Osteocyte (in vitro differentiated cells): ENCODE data around the gene ANK2. TPM values are rescaled to one million over a fixed set of nuclear protein-coding genes. Genes with fewer than 3 reads are reported as not detected.

Experiments
- DNase-seq: peaks from one replicate; pipeline ENCODE4 v3.0.0; 2021; ENCODE audit warnings: mixed read lengths; ENCODE audit not compliant: unreplicated experiment; ENCODE audit errors: extremely low spot score
- H3K27ac Mint-ChIP-seq: one replicate; pipeline ENCODE4 v1.8.0; 2021; ENCODE audit warnings: mild to moderate bottlenecking, mixed read lengths; ENCODE audit not compliant: unreplicated experiment
- H3K27me3 Mint-ChIP-seq: one replicate; pipeline ENCODE4 v1.8.0; 2021; ENCODE audit warnings: mixed read lengths; ENCODE audit not compliant: unreplicated experiment
- H3K36me3 Mint-ChIP-seq: one replicate; pipeline ENCODE4 v1.8.0; 2021; ENCODE audit warnings: mixed read lengths; ENCODE audit not compliant: unreplicated experiment
- H3K4me1 Mint-ChIP-seq: one replicate; pipeline ENCODE4 v1.8.0; 2021; ENCODE audit warnings: mixed read lengths; ENCODE audit not compliant: unreplicated experiment
- H3K4me3 Mint-ChIP-seq: one replicate; pipeline ENCODE4 v1.8.0; 2021; ENCODE audit warnings: mild to moderate bottlenecking, moderate library complexity, mixed read lengths; ENCODE audit not compliant: unreplicated experiment
- H3K9me3 Mint-ChIP-seq: one replicate; pipeline ENCODE4 v1.8.0; 2021; ENCODE audit warnings: mixed read lengths; ENCODE audit not compliant: unreplicated experiment
- total RNA-seq: library from RNA; stranded (reverse); gene quantifications from 2 replicates; pipeline ENCODE4 v1.2.1, GENCODE V29; 2021
- TF ChIP-seq, protein P1 (sequence below): fragments of 200-600 bp; sonication (generic); IDR thresholded peaks from 2 replicates; pipeline ENCODE4 v1.5.0; 2021; ENCODE audit warnings: antibody characterized with exemption, mild to moderate bottlenecking, moderate library complexity

The ANK2 gene
- total RNA-seq, 1 donor from 2014 or later: 17.2 TPM

DNA sequence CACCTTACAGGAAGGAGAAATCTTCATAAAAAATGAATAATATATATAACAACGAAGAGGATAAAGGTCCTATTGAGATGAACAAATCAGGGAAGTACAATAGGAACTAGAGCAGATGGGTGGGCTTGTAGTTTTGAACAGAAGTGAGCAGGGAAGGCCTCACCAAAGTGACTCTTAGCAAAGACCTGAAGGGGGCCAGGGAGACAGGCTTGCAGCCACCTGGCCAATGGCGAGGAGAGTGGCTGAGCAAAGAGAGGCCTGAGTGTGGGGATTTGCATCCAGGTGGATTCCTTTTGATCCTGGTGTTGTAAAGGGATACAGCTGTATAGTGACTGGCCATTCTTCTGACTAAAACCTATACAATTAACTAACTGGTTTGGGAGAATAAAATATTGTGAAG lies 358.0 kb downstream of the ANK2 start:
- Mint-ChIP-seq H3K4me1 (no peaks in the 10 kb centered on the region), H3K9me3 (no peaks in the 10 kb centered on the region), H3K36me3 (no peaks in the 10 kb centered on the region), H3K27ac (no peak overlapping the region), H3K4me3 (no peak overlapping the region), H3K27me3 (no peaks in the 10 kb centered on the region)
- TF ChIP-seq, protein P1, sequence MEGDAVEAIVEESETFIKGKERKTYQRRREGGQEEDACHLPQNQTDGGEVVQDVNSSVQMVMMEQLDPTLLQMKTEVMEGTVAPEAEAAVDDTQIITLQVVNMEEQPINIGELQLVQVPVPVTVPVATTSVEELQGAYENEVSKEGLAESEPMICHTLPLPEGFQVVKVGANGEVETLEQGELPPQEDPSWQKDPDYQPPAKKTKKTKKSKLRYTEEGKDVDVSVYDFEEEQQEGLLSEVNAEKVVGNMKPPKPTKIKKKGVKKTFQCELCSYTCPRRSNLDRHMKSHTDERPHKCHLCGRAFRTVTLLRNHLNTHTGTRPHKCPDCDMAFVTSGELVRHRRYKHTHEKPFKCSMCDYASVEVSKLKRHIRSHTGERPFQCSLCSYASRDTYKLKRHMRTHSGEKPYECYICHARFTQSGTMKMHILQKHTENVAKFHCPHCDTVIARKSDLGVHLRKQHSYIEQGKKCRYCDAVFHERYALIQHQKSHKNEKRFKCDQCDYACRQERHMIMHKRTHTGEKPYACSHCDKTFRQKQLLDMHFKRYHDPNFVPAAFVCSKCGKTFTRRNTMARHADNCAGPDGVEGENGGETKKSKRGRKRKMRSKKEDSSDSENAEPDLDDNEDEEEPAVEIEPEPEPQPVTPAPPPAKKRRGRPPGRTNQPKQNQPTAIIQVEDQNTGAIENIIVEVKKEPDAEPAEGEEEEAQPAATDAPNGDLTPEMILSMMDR: no peak
- DNase-seq: no peak

GRCh38 chr4:113409181-113409580 lies 359.7 kb downstream of the ANK2 start:
- TF ChIP-seq, protein P1: no peak
- no peak for DNase-seq
- Mint-ChIP-seq H3K4me3 (no peak overlapping the region), H3K4me1 (no peaks in the 10 kb centered on the region), H3K27ac (no peak overlapping the region), H3K27me3 (no peaks in the 10 kb centered on the region), H3K36me3 (no peaks in the 10 kb centered on the region), H3K9me3 (no peaks in the 10 kb centered on the region)

GRCh38 chr4:113410686-113411085 lies 361.2 kb downstream of the ANK2 start:
- H3K9me3 Mint-ChIP-seq: peaks cover 4% of the 10 kb centered on the region
- H3K4me1 Mint-ChIP-seq: no peaks in the 10 kb centered on the region
- no peaks in the 10 kb centered on the region for H3K36me3 Mint-ChIP-seq
- H3K4me3 Mint-ChIP-seq: no peak overlapping the region
- no peaks in the 10 kb centered on the region for H3K27me3 Mint-ChIP-seq
- no peak for DNase-seq
- H3K27ac Mint-ChIP-seq: no peak overlapping the region
- TF ChIP-seq, protein P1: no peak

- no peak for DNase-seq
Observed at GRCh38 chr4:113411496-113411938, 362.1 kb downstream of the ANK2 start.

GRCh38 chr4:113419631-113420030 lies 370.2 kb downstream of the ANK2 start:
- H3K36me3 Mint-ChIP-seq: peaks cover 7% of the 10 kb centered on the region
- no peaks in the 10 kb centered on the region for H3K27me3 Mint-ChIP-seq
- TF ChIP-seq, protein P1: no peak
- no peak for DNase-seq
- no peak overlapping the region for H3K4me3 Mint-ChIP-seq
- H3K4me1 Mint-ChIP-seq: no peaks in the 10 kb centered on the region
- H3K27ac Mint-ChIP-seq: no peak overlapping the region
- peaks cover 38% of the 10 kb centered on the region for H3K9me3 Mint-ChIP-seq

More at GRCh38 chr4:113411496-113411938, 362.1 kb downstream of the ANK2 start:
- H3K27ac Mint-ChIP-seq: no peak overlapping the region
- TF ChIP-seq, protein P1: no peak
- no peaks in the 10 kb centered on the region for H3K4me1 Mint-ChIP-seq
- no peaks in the 10 kb centered on the region for H3K36me3 Mint-ChIP-seq
- no peak overlapping the region for H3K4me3 Mint-ChIP-seq
- no peaks in the 10 kb centered on the region for H3K27me3 Mint-ChIP-seq
- H3K9me3 Mint-ChIP-seq: peaks cover 12% of the 10 kb centered on the region
